Activated naive CD8-positive, alpha-beta T cell treated with anti-CD3 and anti-CD28 coated beads, Interleukin-2, amount 10 ng/mL, durations not matched to agents 7 days and 5 days (primary cell): ENCODE data around the gene CDC7. TPM values are rescaled to one million over a fixed set of nuclear protein-coding genes. Genes with fewer than 3 reads are reported as not detected.
"Not testable (repeated sequence)": the region's sequence is repeated elsewhere in the genome, so short reads cannot be mapped to it uniquely, and the experiment has no call there.

ENCODE experiments used
- ATAC-seq: fragments of 150-1000 bp; cut with Tn5 transposase; one replicate; pipeline ENCODE4 v1.10.0; 2021; ENCODE audit warnings: low read depth, moderate library complexity
- POLR2A ChIA-PET: fragments of 350-600 bp; sonication (Branson Sonifier 250); formaldehyde crosslinking; loops from one replicate; lab custom pipeline; 2021; ENCODE audit warnings: antibody characterized with exemption; lab: Charles Lee
- DNase-seq: peaks from one replicate; pipeline ENCODE4 v3.0.0; 2021
- H3K27ac Mint-ChIP-seq: one replicate; pipeline ENCODE4 v1.8.0; 2022; ENCODE audit warnings: mild to moderate bottlenecking, mixed read lengths
- H3K27me3 Mint-ChIP-seq: one replicate; pipeline ENCODE4 v1.8.0; 2022; ENCODE audit warnings: mild to moderate bottlenecking, moderate library complexity, mixed read lengths
- H3K36me3 Mint-ChIP-seq: one replicate; pipeline ENCODE4 v1.8.0; 2021; ENCODE audit warnings: mild to moderate bottlenecking, mixed read lengths
- H3K4me1 Mint-ChIP-seq: one replicate; pipeline ENCODE4 v1.8.0; 2021; ENCODE audit warnings: mixed read lengths
- H3K4me3 Mint-ChIP-seq: one replicate; pipeline ENCODE4 v1.8.0; 2022; ENCODE audit warnings: mild to moderate bottlenecking, moderate library complexity, mixed read lengths
- H3K9me3 Mint-ChIP-seq: one replicate; pipeline ENCODE4 v1.8.0; 2021; ENCODE audit warnings: mixed read lengths
- total RNA-seq, 2 experiments: library from RNA; stranded (reverse); gene quantifications; one replicate each; pipeline ENCODE4 v1.2.3, GENCODE V29; 2021

CDC7 gene
- 10 to 100 TPM; 22.8 to 24.0 TPM for total RNA-seq

DNA sequence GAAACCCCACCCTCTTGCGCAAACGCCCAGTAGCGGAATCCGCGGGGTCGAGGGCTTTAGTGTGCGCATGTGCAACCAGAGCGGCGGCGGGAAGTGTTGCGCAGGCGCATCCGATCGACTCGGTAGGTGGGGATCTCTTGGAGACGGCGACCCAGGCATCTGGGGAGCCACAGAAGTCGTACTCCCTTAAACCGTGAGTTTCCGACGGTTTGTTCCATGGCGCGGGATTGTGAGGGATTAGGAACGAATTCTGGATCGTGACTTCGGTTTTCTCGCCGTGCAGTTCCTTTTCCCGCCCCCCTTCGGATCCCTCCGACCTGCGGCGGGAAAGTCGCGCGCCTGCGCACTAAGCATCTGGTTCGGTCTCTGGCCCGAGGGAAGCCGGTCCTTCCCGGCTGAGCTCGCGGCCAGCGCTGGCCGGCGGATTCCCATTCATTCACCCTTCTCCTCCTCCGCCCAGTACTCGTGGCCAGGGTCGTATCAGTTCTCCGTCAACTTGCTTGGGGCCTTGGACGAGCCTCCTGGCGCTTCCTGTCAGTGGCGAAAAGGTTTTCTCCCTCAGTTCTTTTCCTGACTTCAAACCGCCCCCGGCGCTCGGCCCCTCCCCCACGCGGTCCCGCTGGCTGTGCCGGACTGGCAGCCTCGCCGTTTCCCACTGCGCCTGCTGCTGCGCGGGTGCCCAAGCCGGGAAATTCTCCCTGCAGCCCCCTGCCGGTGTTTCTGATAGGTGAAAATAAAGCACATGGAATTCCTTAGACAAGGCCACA, at the start of gene CDC7:
Gene CDC7 (plus strand): TSS at position 96 of the 767 bp plus-strand sequence. CDS start 866 bp downstream, outside the sequence.
- Mint-ChIP-seq H3K36me3 (peaks cover 11% of the 10 kb centered on the region), H3K27ac (no peak within 1 kb of the TSS), H3K4me3 (no peak within 1 kb of the TSS), H3K4me1 (peaks cover 22% of the 10 kb centered on the region), H3K27me3 (no peaks in the 10 kb centered on the region), H3K9me3 (no peaks in the 10 kb centered on the region)
- POLR2A ChIA-PET: interaction anchor here (0.6 to 1.4 kb wide), 4 partner anchors 12 to 303 kb away, joined by 3 to 6 read pairs (median 4); no protein-coding TSS in a partner anchor
- DNase-seq (peak; percentile 87), ATAC-seq (peak; percentile 92)

DNA sequence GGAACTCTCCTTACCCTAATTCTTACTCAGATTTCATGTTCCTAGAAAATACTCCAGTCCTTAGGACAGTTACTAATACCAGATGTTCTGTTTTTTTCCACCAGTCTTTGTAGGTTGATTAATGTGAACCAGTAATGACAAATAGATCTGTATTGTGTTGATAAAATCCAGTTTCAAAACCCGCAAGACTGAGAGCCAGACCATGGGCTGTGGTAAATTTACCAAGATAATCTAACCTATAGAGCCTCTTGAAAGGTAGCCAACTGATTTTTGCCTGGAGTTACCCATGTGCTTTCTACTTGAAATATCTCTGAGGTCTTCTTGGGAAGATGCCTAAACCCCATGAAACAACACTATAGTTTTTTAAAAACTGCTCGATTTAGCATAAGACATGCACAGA, 46.5 kb upstream of the CDC7 start:
- Mint-ChIP-seq H3K4me3 (no peak overlapping the region), H3K4me1 (no peaks in the 10 kb centered on the region), H3K36me3 (no peaks in the 10 kb centered on the region), H3K27me3 (peaks cover 6% of the 10 kb centered on the region), H3K9me3 (no peaks in the 10 kb centered on the region), H3K27ac (no peak overlapping the region)
- DNase-seq: no peak
- POLR2A ChIA-PET: no interaction called here
- ATAC-seq: no peak

- no peaks in the 10 kb centered on the region for H3K36me3 Mint-ChIP-seq
- no peaks in the 10 kb centered on the region for H3K9me3 Mint-ChIP-seq
- DNase-seq: no peak
- no peak for ATAC-seq
- H3K4me1 Mint-ChIP-seq: no peaks in the 10 kb centered on the region
- POLR2A ChIA-PET: no interaction called here
- no peak overlapping the region for H3K4me3 Mint-ChIP-seq
- H3K27ac Mint-ChIP-seq: no peak overlapping the region
- peaks cover 6% of the 10 kb centered on the region for H3K27me3 Mint-ChIP-seq
Measured at GRCh38 chr1:91455334-91455733, 45.3 kb upstream of the CDC7 start.

DNA sequence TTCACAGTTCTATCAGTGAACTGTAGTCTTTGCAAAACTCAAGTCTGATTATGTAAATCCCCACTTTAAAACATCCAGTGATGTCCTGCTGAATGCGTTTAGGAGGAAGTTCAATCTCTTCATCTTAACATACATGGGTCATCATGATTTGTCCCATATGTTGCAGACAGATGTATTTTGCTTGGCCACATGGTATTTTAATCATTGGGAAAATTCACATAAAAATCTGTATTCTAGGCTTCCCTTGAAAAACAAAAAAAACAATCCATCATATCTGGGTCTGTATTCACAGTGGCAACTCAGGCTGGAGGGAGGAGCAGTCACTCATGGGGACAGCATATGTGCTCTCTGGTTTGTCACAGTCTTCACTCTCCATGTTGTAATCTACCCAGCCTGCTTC, 44.8 kb upstream of the CDC7 start:
- no peaks in the 10 kb centered on the region for H3K9me3 Mint-ChIP-seq
- POLR2A ChIA-PET: no interaction called here
- H3K36me3 Mint-ChIP-seq: no peaks in the 10 kb centered on the region
- DNase-seq (no peak), ATAC-seq (no peak)
- H3K4me3 Mint-ChIP-seq: no peak overlapping the region
- H3K27ac Mint-ChIP-seq: no peak overlapping the region
- no peaks in the 10 kb centered on the region for H3K4me1 Mint-ChIP-seq
- H3K27me3 Mint-ChIP-seq: peaks cover 6% of the 10 kb centered on the region

DNA sequence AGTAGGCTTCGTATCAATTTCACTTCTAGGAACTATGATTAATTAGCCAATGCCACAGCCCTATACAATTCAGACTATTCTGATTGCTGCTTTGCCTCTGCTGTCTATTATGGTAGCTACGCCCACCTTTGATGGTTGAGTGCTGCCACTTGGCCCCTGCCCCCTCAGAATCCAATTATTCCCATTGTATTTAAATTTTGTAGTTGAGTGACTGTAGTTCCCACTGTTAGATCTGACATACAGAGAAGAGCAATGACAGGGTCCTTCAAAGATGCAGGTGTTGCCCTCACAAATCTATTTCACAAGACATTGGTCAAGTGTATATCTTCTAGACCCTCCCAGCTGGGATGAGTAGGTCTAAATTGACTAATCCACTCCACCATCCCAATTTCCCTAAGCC, 35.3 kb upstream of the CDC7 start:
- H3K27ac Mint-ChIP-seq, ATAC-seq, H3K4me3 Mint-ChIP-seq, POLR2A ChIA-PET, H3K27me3 Mint-ChIP-seq, H3K4me1 Mint-ChIP-seq, DNase-seq, H3K36me3 Mint-ChIP-seq: not testable (repeated sequence)
- peaks cover 13% of the 10 kb centered on the region for H3K9me3 Mint-ChIP-seq

DNA sequence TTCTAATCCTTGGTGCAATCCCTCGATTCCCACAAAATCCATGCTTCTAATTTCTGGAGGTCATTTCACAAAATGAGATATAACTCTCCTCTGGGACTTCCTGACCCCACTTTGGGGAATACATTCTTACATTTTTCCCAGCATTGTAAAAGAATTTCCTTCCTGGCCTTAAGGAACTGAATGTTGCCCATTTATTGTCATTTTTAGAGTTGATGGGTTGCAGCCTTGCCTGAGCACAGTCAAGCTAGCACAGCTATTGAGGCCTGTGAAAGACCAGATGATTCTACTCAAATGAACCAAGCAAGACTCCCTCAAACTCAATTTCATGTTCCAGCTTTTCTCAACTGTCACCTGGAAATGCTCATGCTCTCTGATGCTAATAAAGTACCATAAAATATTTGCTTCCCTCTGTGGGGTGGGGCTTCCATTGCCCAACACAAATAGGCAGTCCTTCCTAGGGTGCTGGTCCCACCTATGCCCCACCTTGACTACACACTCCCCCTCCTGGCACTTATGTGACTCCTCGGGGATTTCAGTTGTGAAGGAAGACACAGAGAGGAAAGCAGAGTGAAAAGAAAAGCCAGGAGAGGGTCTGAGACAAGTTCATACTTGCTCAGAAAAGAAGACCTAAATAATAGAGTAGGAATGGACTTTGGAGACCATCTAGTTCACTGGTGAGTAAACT, 24.0 kb upstream of the CDC7 start:
- POLR2A ChIA-PET: no interaction called here
- no peaks in the 10 kb centered on the region for H3K36me3 Mint-ChIP-seq
- H3K4me1 Mint-ChIP-seq: no peaks in the 10 kb centered on the region
- H3K4me3 Mint-ChIP-seq: no peak overlapping the region
- no peak overlapping the region for H3K27ac Mint-ChIP-seq
- DNase-seq (no peak), ATAC-seq (no peak)
- peaks cover 5% of the 10 kb centered on the region for H3K27me3 Mint-ChIP-seq
- no peaks in the 10 kb centered on the region for H3K9me3 Mint-ChIP-seq

- ATAC-seq (no peak), DNase-seq (no peak)
- no peak overlapping the region for H3K4me3 Mint-ChIP-seq
- H3K27ac Mint-ChIP-seq: no peak overlapping the region
- POLR2A ChIA-PET: interaction anchor here (0.7 kb wide), 1 partner anchor 1101 kb away, joined by 3 read pairs; no protein-coding TSS in a partner anchor
- no peaks in the 10 kb centered on the region for H3K36me3 Mint-ChIP-seq
- peaks cover 10% of the 10 kb centered on the region for H3K27me3 Mint-ChIP-seq
- peaks cover 5% of the 10 kb centered on the region for H3K4me1 Mint-ChIP-seq
- peaks cover 8% of the 10 kb centered on the region for H3K9me3 Mint-ChIP-seq
Measured at GRCh38 chr1:91487469-91487868, 13.2 kb upstream of the CDC7 start.

GRCh38 chr1:91490501-91490900, 10.2 kb upstream of the CDC7 start:
- H3K4me3 Mint-ChIP-seq: no peak overlapping the region
- ATAC-seq (no peak), DNase-seq (no peak)
- H3K4me1 Mint-ChIP-seq: peaks cover 5% of the 10 kb centered on the region
- peaks cover 2% of the 10 kb centered on the region for H3K9me3 Mint-ChIP-seq
- peaks cover 14% of the 10 kb centered on the region for H3K27me3 Mint-ChIP-seq
- no peak overlapping the region for H3K27ac Mint-ChIP-seq
- POLR2A ChIA-PET: no interaction called here
- no peaks in the 10 kb centered on the region for H3K36me3 Mint-ChIP-seq

- peaks cover 5% of the 10 kb centered on the region for H3K27me3 Mint-ChIP-seq
- H3K36me3 Mint-ChIP-seq: peaks cover 7% of the 10 kb centered on the region
- DNase-seq (no peak), ATAC-seq (no peak)
- POLR2A ChIA-PET: no interaction called here
- H3K4me3 Mint-ChIP-seq: no peak overlapping the region
- peaks cover 13% of the 10 kb centered on the region for H3K4me1 Mint-ChIP-seq
- no peaks in the 10 kb centered on the region for H3K9me3 Mint-ChIP-seq
- H3K27ac Mint-ChIP-seq: no peak overlapping the region
Measured at GRCh38 chr1:91498035-91498434, 2.6 kb upstream of the CDC7 start.

GRCh38 chr1:91498498-91499245, 2.0 kb upstream of the CDC7 start:
- DNase-seq (no peak), ATAC-seq (no peak)
- no peak overlapping the region for H3K4me3 Mint-ChIP-seq
- no peak overlapping the region for H3K27ac Mint-ChIP-seq
- H3K27me3 Mint-ChIP-seq: peaks cover 5% of the 10 kb centered on the region
- peaks cover 7% of the 10 kb centered on the region for H3K36me3 Mint-ChIP-seq
- POLR2A ChIA-PET: no interaction called here
- peaks cover 13% of the 10 kb centered on the region for H3K4me1 Mint-ChIP-seq
- H3K9me3 Mint-ChIP-seq: no peaks in the 10 kb centered on the region

DNA sequence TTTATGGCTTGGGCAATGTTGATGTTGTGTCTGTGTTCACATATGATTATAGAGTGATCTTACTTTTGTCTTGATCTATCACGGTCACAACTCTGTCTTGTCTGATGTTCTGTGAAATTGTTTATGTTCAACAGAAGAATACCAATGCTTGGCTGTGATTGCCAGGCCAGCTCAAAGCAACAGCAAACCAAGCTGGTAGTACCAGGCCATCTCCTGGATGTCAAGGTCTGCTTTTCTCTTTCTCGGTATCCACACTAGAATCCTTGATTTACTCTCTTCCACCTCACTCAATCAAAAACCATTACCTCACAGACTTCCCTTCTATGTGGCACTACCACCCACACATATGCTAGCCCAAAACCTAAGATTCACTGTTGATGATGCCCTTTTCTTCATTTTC, 1.3 kb upstream of the CDC7 start:
- Mint-ChIP-seq H3K36me3 (peaks cover 7% of the 10 kb centered on the region), H3K4me1 (peaks cover 13% of the 10 kb centered on the region), H3K4me3 (no peak overlapping the region), H3K9me3 (no peaks in the 10 kb centered on the region), H3K27me3 (peaks cover 5% of the 10 kb centered on the region), H3K27ac (no peak overlapping the region)
- POLR2A ChIA-PET: no interaction called here
- DNase-seq (no peak), ATAC-seq (no peak)

GRCh38 chr1:91499904-91500755, 521 bp upstream of the CDC7 start:
- no peak overlapping the region for H3K27ac Mint-ChIP-seq
- H3K9me3 Mint-ChIP-seq: no peaks in the 10 kb centered on the region
- peaks cover 5% of the 10 kb centered on the region for H3K27me3 Mint-ChIP-seq
- no peak for DNase-seq
- no peak overlapping the region for H3K4me3 Mint-ChIP-seq
- peaks cover 11% of the 10 kb centered on the region for H3K36me3 Mint-ChIP-seq
- peaks cover 19% of the 10 kb centered on the region for H3K4me1 Mint-ChIP-seq
- POLR2A ChIA-PET: interaction anchor here (0.6 to 1.4 kb wide), 3 partner anchors 48 to 304 kb away, joined by 3 to 6 read pairs (median 3); no protein-coding TSS in a partner anchor
- ATAC-seq: peak; percentile 4

DNA sequence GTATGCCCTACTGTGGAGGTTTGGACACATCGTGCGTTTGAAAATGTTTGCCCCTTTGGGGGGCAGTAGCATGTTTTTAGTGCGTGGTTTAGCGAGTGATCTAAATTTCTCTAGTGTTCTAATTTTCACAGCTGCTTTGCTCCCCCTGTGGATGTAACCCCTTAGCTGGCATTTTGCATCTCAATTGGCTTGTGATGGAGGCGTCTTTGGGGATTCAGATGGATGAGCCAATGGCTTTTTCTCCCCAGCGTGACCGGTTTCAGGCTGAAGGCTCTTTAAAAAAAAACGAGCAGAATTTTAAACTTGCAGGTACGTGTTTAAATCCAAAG, 836 bp downstream of the CDC7 start:
- Mint-ChIP-seq H3K4me3 (no peak overlapping the region), H3K4me1 (peaks cover 22% of the 10 kb centered on the region), H3K27ac (no peak overlapping the region), H3K27me3 (no peaks in the 10 kb centered on the region), H3K9me3 (no peaks in the 10 kb centered on the region), H3K36me3 (peaks cover 13% of the 10 kb centered on the region)
- POLR2A ChIA-PET: interaction anchor here (1.4 kb wide), 2 partner anchors 11 to 302 kb away, joined by 3 to 4 read pairs; no protein-coding TSS in a partner anchor
- DNase-seq: no peak
- no peak for ATAC-seq
